Measurements from ENCODE around the gene PTPRM.

DNA sequence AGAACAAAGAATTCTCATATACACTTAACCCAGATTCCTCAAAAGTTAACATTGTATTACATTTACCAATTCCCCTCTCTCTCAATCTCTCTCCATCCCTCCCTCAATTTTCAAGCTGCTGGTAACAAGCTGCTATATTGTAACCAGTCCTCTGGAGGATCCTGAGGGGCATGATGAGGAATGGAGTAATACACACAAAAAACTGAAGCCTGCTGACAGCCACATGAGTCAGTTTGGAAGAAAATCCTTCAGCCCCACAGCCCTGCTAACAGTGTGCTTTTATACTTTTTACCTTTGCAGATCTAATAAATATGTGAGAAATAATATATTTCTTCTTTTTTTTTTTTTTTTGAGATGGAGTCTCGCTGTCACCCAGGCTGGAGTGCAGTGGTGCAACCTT is 876.4 kb downstream of the PTPRM start:
- TF ChIP-seq POLR2A (IDR thresholded peaks at IDR 0.05; ENCODE audit: control extremely low read depth in 1 of 2, low read depth in 2 of 2, low read length in 2 of 2) (no peak), CBX5 (IDR thresholded peaks at IDR 0.05; ENCODE audit: low read depth, low read length) (no peak), SIN3A (conservative IDR thresholded peaks at IDR 0.05 in 1 of 2, IDR thresholded peaks at IDR 0.05 in 1 of 2; ENCODE audit: low read depth in 1 of 2, low read length in 2 of 2) (no peak), EZH2 (IDR thresholded peaks at IDR 0.05; ENCODE audit: low read depth, low read length, severe bottlenecking) (no peak), SUZ12 (IDR thresholded peaks at IDR 0.05; ENCODE audit: low read length) (no peak), BCL11A (IDR thresholded peaks at IDR 0.05; ENCODE audit: low read depth in 2 of 2, low read length in 2 of 2) (no peak), KDM1A (IDR thresholded peaks at IDR 0.05; ENCODE audit: borderline replicate concordance, low read length) (no peak), EP300 (IDR thresholded peaks at IDR 0.05; ENCODE audit: borderline replicate concordance in 1 of 2, low read depth in 2 of 2, low read length in 2 of 2) (no peak), EGR1 (IDR thresholded peaks at IDR 0.05; ENCODE audit: borderline replicate concordance, low read depth, low read length) (no peak), MAFK (IDR thresholded peaks at IDR 0.05; ENCODE audit: low read depth, low read length) (no peak), SP2 (IDR thresholded peaks at IDR 0.05; ENCODE audit: low read length) (no peak)
- TF ChIP-seq, protein P1, sequence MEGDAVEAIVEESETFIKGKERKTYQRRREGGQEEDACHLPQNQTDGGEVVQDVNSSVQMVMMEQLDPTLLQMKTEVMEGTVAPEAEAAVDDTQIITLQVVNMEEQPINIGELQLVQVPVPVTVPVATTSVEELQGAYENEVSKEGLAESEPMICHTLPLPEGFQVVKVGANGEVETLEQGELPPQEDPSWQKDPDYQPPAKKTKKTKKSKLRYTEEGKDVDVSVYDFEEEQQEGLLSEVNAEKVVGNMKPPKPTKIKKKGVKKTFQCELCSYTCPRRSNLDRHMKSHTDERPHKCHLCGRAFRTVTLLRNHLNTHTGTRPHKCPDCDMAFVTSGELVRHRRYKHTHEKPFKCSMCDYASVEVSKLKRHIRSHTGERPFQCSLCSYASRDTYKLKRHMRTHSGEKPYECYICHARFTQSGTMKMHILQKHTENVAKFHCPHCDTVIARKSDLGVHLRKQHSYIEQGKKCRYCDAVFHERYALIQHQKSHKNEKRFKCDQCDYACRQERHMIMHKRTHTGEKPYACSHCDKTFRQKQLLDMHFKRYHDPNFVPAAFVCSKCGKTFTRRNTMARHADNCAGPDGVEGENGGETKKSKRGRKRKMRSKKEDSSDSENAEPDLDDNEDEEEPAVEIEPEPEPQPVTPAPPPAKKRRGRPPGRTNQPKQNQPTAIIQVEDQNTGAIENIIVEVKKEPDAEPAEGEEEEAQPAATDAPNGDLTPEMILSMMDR (IDR thresholded peaks at IDR 0.05; ENCODE audit: control extremely low read depth in 1 of 3, insufficient read depth in 1 of 3, low read depth in 1 of 3, low read length in 3 of 3): no peak
